ENCODE results near the gene METTL4. TPM values are rescaled to one million over a fixed set of nuclear protein-coding genes. Genes with fewer than 3 reads are reported as not detected.

Gene METTL4
- total and polyA plus RNA-seq, 2 of the 8 experiments (the other 6 are each of a cell fraction or from before 2014, with no cell fraction given): 8.5 to 11.5 TPM

DNA sequence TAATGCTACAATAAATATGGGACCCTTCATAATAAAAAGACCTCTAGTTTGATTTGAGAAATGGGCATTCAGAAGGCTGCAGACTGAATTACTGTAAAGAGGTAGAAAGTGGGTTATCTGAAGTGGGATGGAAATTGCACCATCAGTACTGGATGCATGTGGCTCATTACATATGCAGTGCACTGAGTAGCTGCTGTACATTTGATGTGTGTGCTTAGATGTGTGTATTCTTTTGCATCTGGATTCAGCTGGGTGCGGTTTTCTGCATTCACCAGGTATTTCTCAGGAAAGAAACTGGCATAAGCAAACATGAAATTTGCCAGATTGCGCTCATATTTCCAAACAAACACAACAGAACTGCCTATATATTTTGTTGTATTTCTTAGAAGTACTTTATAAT, 38.3 kb upstream of the METTL4 start:
- FAIRE-seq (no peak), DNase-seq (ENCODE audit: low read depth in 1 of 2, low spot score in 2 of 2) (no peak)
- no peaks in the 10 kb centered on the region for H3K79me1 ChIP-seq (ENCODE audit: low read depth, low read length)
- H3K56ac ChIP-seq (replicated peaks; ENCODE audit: insufficient read length, low read depth, low read length): no peak overlapping the region
- no peaks in the 10 kb centered on the region for H3K9me3 ChIP-seq (ENCODE audit: insufficient read depth in 2 of 2, low read depth in 1 of 2, low read length in 1 of 2)
- H3K4me2 ChIP-seq (ENCODE audit: insufficient read depth in 1 of 2, low read depth in 2 of 2, low read length in 2 of 2): no peak overlapping the region
- H4K20me1 ChIP-seq (replicated peaks in 1 of 2; ENCODE audit: control insufficient read depth in 1 of 2, insufficient read depth in 2 of 2, low read length in 2 of 2): peaks cover 0 to 1% of the 10 kb centered on the region in 2 experiments
- H2BK120ac ChIP-seq (replicated peaks; ENCODE audit: low read depth, low read length): no peak overlapping the region
- WGBS, 2 experiments (ENCODE audit: extremely low coverage in 1 of 2, insufficient coverage in 1 of 2, insufficient read length in 1 of 2, insufficient replicate concordance in 2 of 2, low coverage in 1 of 2, low lambda C conversion rate in 2 of 2, missing lambda C conversion rate in 1 of 2): 100% methylated on average over 2 of the region's 2 CpGs; no CpG with 5 or more reads in 1 of the 2 experiments
- H3K27ac ChIP-seq (ENCODE audit: low read depth, low read length): no peak overlapping the region
- H3K36me3 ChIP-seq (ENCODE audit: control insufficient read depth in 2 of 4, insufficient read depth in 4 of 4, low read length in 3 of 4): peaks cover 4 to 65% (median 31%) of the 10 kb centered on the region in 4 experiments; a peak in 7 of 8 replicates
- no peaks in the 10 kb centered on the region; the same call in 1 of the 2 replicates for H3K23me2 ChIP-seq (ENCODE audit: low read depth, low read length)
- TF ChIP-seq TAF1 (IDR thresholded peaks at IDR 0.05; ENCODE audit: low read depth, low read length) (no peak), RXRA (IDR thresholded peaks at IDR 0.05; ENCODE audit: insufficient read depth, low read depth, low read length) (no peak), KDM5A (IDR thresholded peaks at IDR 0.05; ENCODE audit: low read length) (no peak)
- no peak overlapping the region for H2BK20ac ChIP-seq (ENCODE audit: low read length)
- H3K18ac ChIP-seq (ENCODE audit: extremely low read depth, low read length): no peak overlapping the region
- no peak overlapping the region for H4K91ac ChIP-seq (replicated peaks; ENCODE audit: insufficient read length, low read length)
- no peak overlapping the region for H2AFZ ChIP-seq (ENCODE audit: low read length)
- no peak overlapping the region for H3K9ac ChIP-seq (replicated peaks in 1 of 4; ENCODE audit: extremely low read depth in 1 of 4, low read depth in 3 of 4, low read length in 3 of 4)
- H2BK5ac ChIP-seq (ENCODE audit: low read depth, low read length): no peak overlapping the region
- no peak overlapping the region for H3K14ac ChIP-seq (ENCODE audit: insufficient read length)
- H2BK12ac ChIP-seq (ENCODE audit: low read depth, low read length): no peak overlapping the region
- POLR2A ChIA-PET (ENCODE audit: partially characterized antibody): no interaction called here
- no peak overlapping the region for H4K5ac ChIP-seq (ENCODE audit: insufficient read length, low read depth, low read length)
- CTCF ChIA-PET (ENCODE audit: partially characterized antibody): no interaction called here
- H3K4ac ChIP-seq (replicated peaks; ENCODE audit: insufficient read length, low read depth, low read length): no peak overlapping the region
- H3K79me2 ChIP-seq (ENCODE audit: control insufficient read depth in 1 of 2, insufficient read depth in 2 of 2, low read length in 2 of 2): no peaks in the 10 kb centered on the region
- H2AK5ac ChIP-seq (ENCODE audit: low read depth, low read length): no peak overlapping the region
- H3K4me3 ChIP-seq (ENCODE audit: extremely low read depth in 1 of 4, insufficient read depth in 2 of 4, low read depth in 3 of 4, low read length in 4 of 4): no peak overlapping the region
- no peaks in the 10 kb centered on the region for H3K27me3 ChIP-seq (replicated peaks in 1 of 4; ENCODE audit: control insufficient read depth in 3 of 4, extremely low read depth in 1 of 4, insufficient read depth in 3 of 4, low read length in 3 of 4)
- H4K8ac ChIP-seq (ENCODE audit: extremely low read depth, insufficient read depth, low read length): no peak overlapping the region
- H3K4me1 ChIP-seq (replicated peaks in 1 of 4; ENCODE audit: control insufficient read depth in 3 of 4, insufficient read depth in 4 of 4, low read length in 3 of 4): no peaks in the 10 kb centered on the region
- H3K23ac ChIP-seq (ENCODE audit: insufficient read length): no peak overlapping the region
- H2BK15ac ChIP-seq (ENCODE audit: low read length): no peak overlapping the region

Measured in H1 (cell line).